Measurements from ENCODE around the gene PPP2R5D. TPM values are rescaled to one million over a fixed set of nuclear protein-coding genes. Genes with fewer than 3 reads are reported as not detected.

The PPP2R5D gene
- total and polyA plus RNA-seq, 2 of the 8 experiments (the other 6 are each of a cell fraction or from before 2014, with no cell fraction given): 52.1 to 55.7 TPM

DNA sequence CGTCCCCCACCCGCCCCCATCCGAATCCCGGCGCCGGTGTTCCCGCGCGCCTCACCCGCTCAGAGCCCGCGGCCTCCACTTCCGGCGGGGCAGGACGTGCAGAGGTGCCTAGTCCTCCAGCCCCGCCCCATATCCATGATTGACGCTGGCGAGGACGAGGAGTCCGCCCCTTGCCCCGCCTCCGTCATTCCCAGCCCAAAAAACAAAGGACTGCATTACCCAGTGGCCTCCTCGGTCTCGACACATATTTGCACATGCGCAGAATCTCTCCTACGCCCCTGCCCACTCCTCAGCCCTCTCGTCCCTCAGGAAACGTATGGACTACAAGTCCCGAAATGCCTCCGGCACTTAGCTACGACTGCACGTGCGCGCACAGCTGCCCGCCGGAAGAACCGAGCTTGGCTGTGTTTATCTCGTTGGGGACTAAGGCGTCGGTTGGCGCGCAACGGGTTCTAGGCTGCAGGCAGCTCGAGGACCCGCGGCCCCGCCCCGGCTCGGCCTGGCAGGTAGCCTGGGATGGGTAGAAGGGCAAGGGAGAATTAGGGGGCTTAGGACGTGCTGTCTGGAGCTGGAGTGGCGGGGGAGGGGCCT lies 29.6 kb downstream of the PPP2R5D start, which contains the start of the genes KLHDC3 and MEA1 (continued):
- TF ChIP-seq, protein P1, sequence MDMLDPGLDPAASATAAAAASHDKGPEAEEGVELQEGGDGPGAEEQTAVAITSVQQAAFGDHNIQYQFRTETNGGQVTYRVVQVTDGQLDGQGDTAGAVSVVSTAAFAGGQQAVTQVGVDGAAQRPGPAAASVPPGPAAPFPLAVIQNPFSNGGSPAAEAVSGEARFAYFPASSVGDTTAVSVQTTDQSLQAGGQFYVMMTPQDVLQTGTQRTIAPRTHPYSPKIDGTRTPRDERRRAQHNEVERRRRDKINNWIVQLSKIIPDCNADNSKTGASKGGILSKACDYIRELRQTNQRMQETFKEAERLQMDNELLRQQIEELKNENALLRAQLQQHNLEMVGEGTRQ (IDR thresholded peaks at IDR 0.05; ENCODE audit: low read length): peak; percentile 62; the same call in 1 of the 2 replicates
- peak; percentile 97 for TF ChIP-seq ASH2L (IDR thresholded peaks at IDR 0.05; ENCODE audit: low read length)
- TF ChIP-seq BACH1 (IDR thresholded peaks at IDR 0.05; ENCODE audit: low read length): no peak
- peak in 1 of 2 experiments; percentile 12; a peak in 1 of 4 replicates for TF ChIP-seq RAD21 (IDR thresholded peaks at IDR 0.05 in 1 of 2, conservative IDR thresholded peaks at IDR 0.05 in 1 of 2; ENCODE audit: low read depth in 2 of 2, low read length in 2 of 2)
- TF ChIP-seq BCL11A (IDR thresholded peaks at IDR 0.05; ENCODE audit: low read depth in 2 of 2, low read length in 2 of 2): no peak
- 0 out of 2 replicates have a peak, but pooled peaks have one; percentile 42 for TF ChIP-seq TCF12 (IDR thresholded peaks at IDR 0.05; ENCODE audit: low read depth, low read length)
- peak; percentile 59 for TF ChIP-seq NANOG (IDR thresholded peaks at IDR 0.05; ENCODE audit: insufficient read depth, low read depth, low read length, poor library complexity, severe bottlenecking)
- TF ChIP-seq RBBP5 (IDR thresholded peaks at IDR 0.05; ENCODE audit: borderline replicate concordance, low read depth, low read length): peak; percentile 87
- no peak for TF ChIP-seq POLR2A (IDR thresholded peaks at IDR 0.05; ENCODE audit: control extremely low read depth in 1 of 2, low read depth in 2 of 2, low read length in 2 of 2)
- peak in 1 of 2 experiments; percentile 23; a peak in 1 of 3 replicates for TF ChIP-seq EP300 (IDR thresholded peaks at IDR 0.05; ENCODE audit: borderline replicate concordance in 1 of 2, low read depth in 2 of 2, low read length in 2 of 2)
- no peak for TF ChIP-seq CTBP2 (IDR thresholded peaks at IDR 0.05; ENCODE audit: borderline replicate concordance, insufficient read depth, insufficient read length, low read length)
- peak; percentile 47 for TF ChIP-seq KDM4A (IDR thresholded peaks at IDR 0.05; ENCODE audit: low read depth, low read length, severe bottlenecking)
- TF ChIP-seq KDM5A (IDR thresholded peaks at IDR 0.05; ENCODE audit: low read length): no peak
- TF ChIP-seq SAP30 (IDR thresholded peaks at IDR 0.05; ENCODE audit: insufficient read depth, insufficient replicate concordance, low read length): no peak
- peak; percentile 77 for TF ChIP-seq KDM1A (IDR thresholded peaks at IDR 0.05; ENCODE audit: borderline replicate concordance, low read length)
- TF ChIP-seq POLR2AphosphoS5 (IDR thresholded peaks at IDR 0.05; ENCODE audit: low read depth, low read length): no peak
- no peak; the same call in 1 of the 2 replicates for TF ChIP-seq CHD2 (IDR thresholded peaks at IDR 0.05; ENCODE audit: low read length)
- no peak for TF ChIP-seq MAFK (IDR thresholded peaks at IDR 0.05; ENCODE audit: low read depth, low read length)
- TF ChIP-seq HDAC2 (IDR thresholded peaks at IDR 0.05; ENCODE audit: borderline replicate concordance in 1 of 2, low read depth in 2 of 2, low read length in 2 of 2): peak in 1 of 2 experiments; percentile 80; a peak in 2 of 4 replicates
- peak; percentile 24 for TF ChIP-seq TAF7 (optimal IDR thresholded peaks at IDR 0.05; ENCODE audit: borderline replicate concordance, low read depth, low read length)
- peak; percentile 96; the same call in 1 of the 2 replicates for TF ChIP-seq SP4 (IDR thresholded peaks at IDR 0.05; ENCODE audit: low read length)
- TF ChIP-seq, protein P2, sequence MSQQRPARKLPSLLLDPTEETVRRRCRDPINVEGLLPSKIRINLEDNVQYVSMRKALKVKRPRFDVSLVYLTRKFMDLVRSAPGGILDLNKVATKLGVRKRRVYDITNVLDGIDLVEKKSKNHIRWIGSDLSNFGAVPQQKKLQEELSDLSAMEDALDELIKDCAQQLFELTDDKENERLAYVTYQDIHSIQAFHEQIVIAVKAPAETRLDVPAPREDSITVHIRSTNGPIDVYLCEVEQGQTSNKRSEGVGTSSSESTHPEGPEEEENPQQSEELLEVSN (IDR thresholded peaks at IDR 0.05): no peak

Measured in H1 (cell line).